SK-N-SH (cell line): ENCODE measurements around the gene ASTN2. TPM values are rescaled to one million over a fixed set of nuclear protein-coding genes. Genes with fewer than 3 reads are reported as not detected.

Experiments used
- CTCF ChIA-PET: fragments of 300-600, 350-600 bp; formaldehyde crosslinking; extraction: SDS; loops from one replicate; lab custom pipeline; 2021; lab: Yijun Ruan, JAX
- POLR2A ChIA-PET: fragments of 350-600 bp; sonication (Branson Sonifier 250); formaldehyde crosslinking; extraction: SDS; loops from one replicate; lab custom pipeline; 2020; ENCODE audit warnings: antibody characterized with exemption, inconsistent platforms; lab: Yijun Ruan, JAX
- DNase-seq: peaks from one replicate; pipeline ENCODE4 v3.0.0; 2012
- H2AFZ ChIP-seq: fragments of 200-600 bp; sonication (generic); 2 replicates; pipeline ENCODE4 v1.8.1; 2016; ENCODE audit warnings: antibody characterized with exemption, mild to moderate bottlenecking, low read depth
- H3F3A ChIP-seq: fragments of 200-600 bp; sonication (generic); replicated peaks from 2 replicates; pipeline ENCODE3; 2016; ENCODE audit warnings: antibody characterized with exemption, mild to moderate bottlenecking; ENCODE audit not compliant: insufficient read depth
- H3K27ac ChIP-seq, 2 experiments: fragments of 200-500 bp in 1 of 2; fragments of 200-600 bp in 1 of 2; sonication (Bioruptor generic) in 1 of 2; sonication (generic), shearing (Covaris generic) in 1 of 2; 2 replicates each; pipeline versions ENCODE4 v1.5.1 to v1.6.1; 2014 to 2016; ENCODE audit warnings: low read depth in 2 of 2, inconsistent platforms in 1 of 2, low read length in 1 of 2, mild to moderate bottlenecking in 1 of 2, mixed read lengths in 1 of 2
- H3K27me3 ChIP-seq: fragments of 200-600 bp; sonication (generic), shearing (Covaris generic); 2 replicates; pipeline ENCODE4 v1.6.1; 2016; ENCODE audit warnings: mixed run types; ENCODE audit not compliant: insufficient read depth
- H3K36me3 ChIP-seq, 2 experiments: fragments of 200-500 bp in 1 of 2; fragments of 200-600 bp in 1 of 2; sonication (Bioruptor generic) in 1 of 2; sonication (generic) in 1 of 2; replicated peaks in 1 of 2; 2 replicates each; pipeline versions ENCODE3 to v1.5.1; 2014 to 2016; ENCODE audit warnings: low read length in 1 of 2, mild to moderate bottlenecking in 1 of 2; ENCODE audit not compliant: insufficient read depth in 2 of 2, control insufficient read depth in 1 of 2
- H3K4me1 ChIP-seq, 2 experiments: fragments of 200-500 bp in 1 of 2; fragments of 200-600 bp in 1 of 2; sonication (Bioruptor generic) in 1 of 2; sonication (generic), shearing (Covaris generic) in 1 of 2; 2 replicates each; pipeline versions ENCODE4 v1.5.1 to v1.6.1; 2014 to 2016; ENCODE audit warnings: low read depth in 1 of 2, low read length in 1 of 2, mixed run types in 1 of 2; ENCODE audit not compliant: insufficient read depth in 2 of 2, control insufficient read depth in 1 of 2
- H3K4me2 ChIP-seq: fragments of 200-600 bp; sonication (generic), shearing (Covaris generic); 2 replicates; pipeline ENCODE4 v1.6.1; 2017; ENCODE audit warnings: mixed run types
- H3K4me3 ChIP-seq, 2 experiments: fragments of 200-500 bp in 1 of 2; fragments of 200-600 bp in 1 of 2; sonication (Bioruptor generic) in 1 of 2; sonication (generic), shearing (Covaris generic) in 1 of 2; 2 replicates each; pipeline versions ENCODE4 v1.5.1 to v1.8.1; 2014 to 2016; ENCODE audit warnings: low read depth in 2 of 2, inconsistent platforms in 1 of 2, low read length in 1 of 2, mild to moderate bottlenecking in 1 of 2, mixed read lengths in 1 of 2, moderate library complexity in 1 of 2
- H3K79me2 ChIP-seq: fragments of 200-600 bp; sonication (generic); 2 replicates; pipeline ENCODE4 v1.8.1; 2017; ENCODE audit warnings: mild to moderate bottlenecking; ENCODE audit not compliant: insufficient read depth
- H3K9ac ChIP-seq: fragments of 200-600 bp; sonication (generic); 2 replicates; pipeline ENCODE4 v1.6.1; 2017; ENCODE audit warnings: mixed run types
- H3K9me2 ChIP-seq: fragments of 200-600 bp; sonication (generic); 2 replicates; pipeline ENCODE4 v1.6.1; 2017; ENCODE audit warnings: mixed run types
- H3K9me3 ChIP-seq: fragments of 200-600 bp; sonication (generic); 2 replicates; pipeline ENCODE4 v1.6.1; 2017; ENCODE audit warnings: mixed run types, mild to moderate bottlenecking, moderate library complexity
- H4K20me1 ChIP-seq: fragments of 200-600 bp; sonication (generic); 2 replicates; pipeline ENCODE4 v1.6.1; 2017; ENCODE audit warnings: mild to moderate bottlenecking, mixed run types; ENCODE audit not compliant: insufficient read depth
- ELF1 ChIP-seq: IDR thresholded peaks from 2 replicates; pipeline ENCODE4 v1.4.0; 2012
- FOXJ3 ChIP-seq: sonication (generic); formaldehyde crosslinking; IDR thresholded peaks from 2 replicates; pipeline ENCODE4 v1.5.1; 2020; ENCODE audit warnings: mild to moderate bottlenecking, missing genetic modification reagents
- NFIC ChIP-seq: IDR thresholded peaks from 2 replicates; pipeline ENCODE4 v1.4.0; 2012; ENCODE audit warnings: borderline replicate concordance
- NRF1 ChIP-seq: IDR thresholded peaks from 2 replicates; pipeline ENCODE4 v1.6.1; 2012; ENCODE audit warnings: low read depth, mild to moderate bottlenecking, low read length
- POLR2AphosphoS5 ChIP-seq: IDR thresholded peaks from 2 replicates; pipeline ENCODE4 v1.6.1; 2012; ENCODE audit warnings: low read depth, low read length
- RAD21 ChIP-seq: IDR thresholded peaks from 2 replicates; pipeline ENCODE4 v1.6.1; 2012; ENCODE audit warnings: mild to moderate bottlenecking, low read length
- RXRA ChIP-seq: IDR thresholded peaks from 2 replicates; pipeline ENCODE4 v1.4.0; 2012; ENCODE audit warnings: low read depth, mild to moderate bottlenecking, borderline replicate concordance
- TCF12 ChIP-seq: IDR thresholded peaks from 2 replicates; pipeline ENCODE4 v1.4.0; 2012
- WGBS: methylation state at CpG from one replicate; pipeline ENCODE4 v1.1.6; 2017; ENCODE audit warnings: low lambda C conversion rate; 5-methylcytosine and 5-hydroxymethylcytosine counted together
- polyA plus RNA-seq, 3 experiments: library from polyadenylated mRNA; depleted of rRNA; stranded (reverse); fragments of >200 nt; gene quantifications; 2 replicates each; pipeline ENCODE4 v1.2.3, GENCODE V29; 2012

The ASTN2 gene
- polyA plus RNA-seq, 1 of the 3 experiments (the other 2 are of a cell fraction) = 6.6 TPM

GRCh38 chr9:117415358-117415914 lies 579 bp upstream of the ASTN2 start:
- Histone ChIP-seq H3K36me3 (no peaks in the 10 kb centered on the region), H3K9me2 (no peaks in the 10 kb centered on the region), H3K9ac (no peak overlapping the region), H3K4me3 (peak overlapping the region; percentile 12 to 59; a peak in 3 of 4 replicates), H3K9me3 (no peaks in the 10 kb centered on the region), H3K27ac (no peak overlapping the region; a peak in 1 of 4 replicates), H2AFZ (no peak overlapping the region), H3K79me2 (no peaks in the 10 kb centered on the region), H3K4me1 (peaks cover 0 to 13% of the 10 kb centered on the region in 2 experiments; a peak in 2 of 4 replicates), H4K20me1 (no peaks in the 10 kb centered on the region), H3K27me3 (peaks cover 39% of the 10 kb centered on the region), H3F3A (no peaks in the 10 kb centered on the region), H3K4me2 (peak overlapping the region; percentile 71; the same call in 1 of the 2 replicates)
- WGBS = 41% methylated on average over 13 of the region's 13 CpGs
- CTCF ChIA-PET = interaction anchor here (0.7 to 8.4 kb wide), 3 partner anchors 8 to 288 kb away, joined by 3 to 60 read pairs (median 5); no protein-coding TSS in a partner anchor
- DNase-seq = peak; percentile 58
- POLR2A ChIA-PET = interaction anchor here (4.8 kb wide), 1 partner anchor 12 kb away, joined by 31 read pairs; no protein-coding TSS in a partner anchor
- TF ChIP-seq ELF1 (no peak), RXRA (no peak), FOXJ3 (CRISPR knock-in tag) (no peak)

GRCh38 chr9:117414220-117414905 lies 494 bp downstream of the ASTN2 start:
- Histone ChIP-seq H3K9me3 (no peaks in the 10 kb centered on the region), H3K4me1 (peaks cover 0 to 22% of the 10 kb centered on the region in 2 experiments; a peak in 2 of 4 replicates), H3K27me3 (peaks cover 39% of the 10 kb centered on the region), H3K4me2 (peak overlapping the region; percentile 78), H4K20me1 (no peaks in the 10 kb centered on the region), H3K9me2 (no peaks in the 10 kb centered on the region), H3K9ac (no peak overlapping the region), H2AFZ (0 out of 2 replicates have a peak overlapping the region, but pooled peaks have one; percentile 35), H3F3A (no peaks in the 10 kb centered on the region), H3K27ac (peak overlapping the region in 1 of 2 experiments; percentile 73; a peak in 2 of 4 replicates), H3K4me3 (peak overlapping the region; percentile 48 to 59), H3K79me2 (no peaks in the 10 kb centered on the region), H3K36me3 (no peaks in the 10 kb centered on the region)
- DNase-seq = peak; percentile 80
- 0% methylated on average over 5 of the region's 77 CpGs for whole genome bisulfite sequencing
- ChIA-PET CTCF (interaction anchor here (1.0 to 8.4 kb wide), 19 partner anchors 9 to 554 kb away, joined by 3 to 60 read pairs (median 5); no protein-coding TSS in a partner anchor), POLR2A (interaction anchor here (0.9 to 4.8 kb wide), 3 partner anchors 11 to 674 kb away, joined by 3 to 31 read pairs (median 3); no protein-coding TSS in a partner anchor)
- TF ChIP-seq RAD21 = 0 out of 2 replicates have a peak, but pooled peaks have one; percentile 5
- TF ChIP-seq NFIC = no peak
- no peak for TF ChIP-seq NRF1
- TF ChIP-seq TCF12 = no peak
- TF ChIP-seq POLR2AphosphoS5 = no peak
